ENCODE data around the gene AHDC1. TPM values are rescaled to one million over a fixed set of nuclear protein-coding genes. Genes with fewer than 3 reads are reported as not detected.

The AHDC1 gene
- polyA plus RNA-seq, 1 donor (not counting 4 experiments of a cell fraction or from before 2014, with no cell fraction given): 4.2 TPM

DNA sequence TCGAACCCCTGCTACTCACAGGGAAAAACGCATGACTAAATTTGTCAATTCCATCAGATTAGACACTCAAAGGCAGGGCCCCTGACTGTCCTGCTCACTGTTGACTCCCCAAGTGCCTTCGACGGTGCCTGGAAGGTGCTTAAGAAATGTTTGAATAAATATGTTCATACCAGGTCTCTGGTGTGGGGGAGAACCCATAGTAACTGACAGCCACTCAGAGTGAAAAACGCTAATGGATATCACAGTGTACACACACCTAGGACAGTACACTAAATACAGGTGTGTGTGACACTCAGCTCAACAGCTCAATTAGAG is 74.3 kb downstream of the AHDC1 start:
- H3K4me1 ChIP-seq (ENCODE audit: control insufficient read depth, extremely low read depth, insufficient read depth, low read length): peaks cover 45% of the 10 kb centered on the region
- H3K79me2 ChIP-seq (ENCODE audit: control insufficient read depth, insufficient read depth, low read length): no peaks in the 10 kb centered on the region
- dilution Hi-C loops (cut with MboI; ENCODE audit: extremely low pct_ligation_motif_present, low sequenced_read_pairs): no loop called here
- H3K36me3 ChIP-seq (ENCODE audit: control insufficient read depth in 2 of 2, extremely low read depth in 1 of 2, insufficient read depth in 2 of 2, low read length in 2 of 2): peaks cover 0 to 12% of the 10 kb centered on the region in 2 experiments
- peak overlapping the region; percentile 87 for H3K9ac ChIP-seq (ENCODE audit: control insufficient read depth, extremely low read depth, insufficient read depth, low read length)
- no peaks in the 10 kb centered on the region for H3K9me1 ChIP-seq (ENCODE audit: control insufficient read depth, extremely low read depth, insufficient read depth, low read length)
- H3K27ac ChIP-seq (ENCODE audit: control insufficient read depth, insufficient read depth, low read length): peak overlapping the region; percentile 62
- no peak for DNase-seq (ENCODE audit: low read depth, low spot score)
- H3K4me3 ChIP-seq (ENCODE audit: control insufficient read depth in 2 of 3, extremely low read depth in 1 of 3, insufficient read depth in 2 of 3, low read depth in 1 of 3, low read length in 3 of 3): no peak overlapping the region
- H3K27me3 ChIP-seq (ENCODE audit: control insufficient read depth, extremely low read depth, insufficient read depth, low read length): no peaks in the 10 kb centered on the region
- H3K9me3 ChIP-seq (ENCODE audit: control insufficient read depth, low read depth, low read length): no peaks in the 10 kb centered on the region
- no peak for FAIRE-seq
- H2AFZ ChIP-seq (ENCODE audit: control insufficient read depth, low read length): no peak overlapping the region
- no peaks in the 10 kb centered on the region for H4K20me1 ChIP-seq (ENCODE audit: control insufficient read depth, extremely low read depth, insufficient read depth, low read length)
- TF ChIP-seq EZH2 (IDR thresholded peaks at IDR 0.05; ENCODE audit: low read length) (no peak), CTCF (optimal IDR thresholded peaks at IDR 0.05 in 1 of 3, IDR thresholded peaks at IDR 0.05 in 1 of 3, conservative IDR thresholded peaks at IDR 0.05 in 1 of 3; ENCODE audit: extremely low read depth in 1 of 3, insufficient read depth in 2 of 3, low read length in 3 of 3) (no peak)
- no peak overlapping the region for H3K4me2 ChIP-seq (ENCODE audit: control insufficient read depth, extremely low read depth, insufficient read depth, low read depth, low read length)

- peaks cover 50% of the 10 kb centered on the region for H3K4me1 ChIP-seq (ENCODE audit: control insufficient read depth, extremely low read depth, insufficient read depth, low read length)
- dilution Hi-C loops (cut with MboI; ENCODE audit: extremely low pct_ligation_motif_present, low sequenced_read_pairs): no loop called here
Measured at GRCh38 chr1:27528818-27529703, 74.9 kb downstream of the AHDC1 start.

More at GRCh38 chr1:27528818-27529703, 74.9 kb downstream of the AHDC1 start:
- FAIRE-seq (peak; percentile 59), DNase-seq (ENCODE audit: low read depth, low spot score) (no peak)
- Histone ChIP-seq H2AFZ (ENCODE audit: control insufficient read depth, low read length) (peak overlapping the region; percentile 10), H4K20me1 (ENCODE audit: control insufficient read depth, extremely low read depth, insufficient read depth, low read length) (no peaks in the 10 kb centered on the region), H3K4me2 (ENCODE audit: control insufficient read depth, extremely low read depth, insufficient read depth, low read depth, low read length) (peak overlapping the region; percentile 70), H3K9ac (ENCODE audit: control insufficient read depth, extremely low read depth, insufficient read depth, low read length) (peak overlapping the region; percentile 87), H3K79me2 (ENCODE audit: control insufficient read depth, insufficient read depth, low read length) (no peaks in the 10 kb centered on the region), H3K4me3 (ENCODE audit: control insufficient read depth in 2 of 3, extremely low read depth in 1 of 3, insufficient read depth in 2 of 3, low read depth in 1 of 3, low read length in 3 of 3) (peak overlapping the region in 1 of 3 experiments; percentile 47), H3K36me3 (ENCODE audit: control insufficient read depth in 2 of 2, extremely low read depth in 1 of 2, insufficient read depth in 2 of 2, low read length in 2 of 2) (peaks cover 0 to 12% of the 10 kb centered on the region in 2 experiments), H3K9me1 (ENCODE audit: control insufficient read depth, extremely low read depth, insufficient read depth, low read length) (no peaks in the 10 kb centered on the region), H3K27me3 (ENCODE audit: control insufficient read depth, extremely low read depth, insufficient read depth, low read length) (no peaks in the 10 kb centered on the region), H3K27ac (ENCODE audit: control insufficient read depth, insufficient read depth, low read length) (peak overlapping the region; percentile 62), H3K9me3 (ENCODE audit: control insufficient read depth, low read depth, low read length) (no peaks in the 10 kb centered on the region)
- TF ChIP-seq EZH2 (IDR thresholded peaks at IDR 0.05; ENCODE audit: low read length) (no peak), CTCF (optimal IDR thresholded peaks at IDR 0.05 in 1 of 3, IDR thresholded peaks at IDR 0.05 in 1 of 3, conservative IDR thresholded peaks at IDR 0.05 in 1 of 3; ENCODE audit: extremely low read depth in 1 of 3, insufficient read depth in 2 of 3, low read length in 3 of 3) (no peak)
